Stomach (tissue), 4 donors: Measurements from ENCODE around the gene ZBTB7B.

Experiments
- POLR2A ChIP-seq, 4 donors: fragments of 450-650 bp; IDR thresholded peaks; one replicate each; pipeline ENCODE4 v1.6.1; 2016; ENCODE audit warnings: antibody characterized with exemption in 4 of 4, control low read depth in 2 of 4, mild to moderate bottlenecking in 1 of 4, moderate library complexity in 1 of 4
- POLR2AphosphoS5 ChIP-seq, 3 donors: sonication (generic); formaldehyde crosslinking; IDR thresholded peaks; one replicate each; pipeline ENCODE4 v1.6.1; 2016; ENCODE audit warnings: antibody characterized with exemption in 3 of 3

GRCh38 chr1:155011004-155011416 is 8.4 kb downstream of the ZBTB7B start:
- TF ChIP-seq POLR2AphosphoS5 (IDR thresholded peaks at IDR 0.05), result no peak
- no peak for TF ChIP-seq POLR2A (IDR thresholded peaks at IDR 0.05)
